ENCODE measurements around the gene NACAD.

Gene NACAD

GRCh38 chr7:45074528-45075354 is 14.0 kb downstream of the NACAD start:
- no peak for DNase-seq (ENCODE audit: low read depth in 1 of 2, low spot score in 1 of 2)
- TF ChIP-seq JUND (IDR thresholded peaks at IDR 0.05; ENCODE audit: low read depth), result no peak
- in situ Hi-C loops (cut with HindIII; ENCODE audit: low pct_unique_long_range_greater_than_20kb, low sequenced_read_pairs), result no loop called here

DNA sequence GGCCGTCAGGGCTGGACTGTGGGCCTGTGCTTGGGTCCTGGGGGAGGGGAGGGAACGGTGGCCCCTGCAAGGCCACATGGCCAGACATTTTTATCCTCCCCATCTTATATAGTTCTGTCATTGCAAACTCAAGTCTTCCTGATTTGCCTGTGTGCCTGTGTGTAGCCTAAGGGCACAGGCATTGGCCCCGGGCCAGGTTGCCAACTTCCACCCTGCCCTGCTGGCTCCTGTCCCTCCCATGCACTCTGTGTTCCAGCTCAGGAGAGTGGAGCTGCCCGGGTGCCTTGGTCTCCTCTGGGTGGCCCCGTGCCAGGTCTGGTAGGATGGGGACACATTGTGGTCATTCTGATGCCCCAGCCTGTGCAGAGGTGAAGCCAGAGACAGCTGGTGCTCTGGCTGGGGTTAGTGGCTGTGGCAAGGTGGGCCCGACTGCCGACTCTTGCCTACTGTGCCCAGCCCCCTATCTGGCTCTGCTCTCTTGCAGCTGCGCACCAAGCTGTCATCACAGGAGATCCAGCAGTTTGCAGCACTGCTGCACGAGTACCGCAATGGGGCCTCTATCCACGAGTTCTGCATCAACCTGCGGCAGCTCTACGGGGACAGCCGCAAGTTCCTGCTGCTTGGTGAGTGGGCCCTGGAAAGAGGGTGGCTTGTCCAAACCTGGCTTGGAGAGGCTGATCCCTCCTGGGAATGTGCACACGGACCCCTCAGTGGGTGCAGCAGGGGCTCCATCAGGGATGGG is 14.8 kb downstream of the NACAD start:
- no peak for TF ChIP-seq JUND (IDR thresholded peaks at IDR 0.05; ENCODE audit: low read depth)
- DNase-seq (ENCODE audit: low read depth in 1 of 2, low spot score in 1 of 2), result peak; percentile 68 to 69
- in situ Hi-C loops (cut with HindIII; ENCODE audit: low pct_unique_long_range_greater_than_20kb, low sequenced_read_pairs), result no loop called here

GRCh38 chr7:45073031-45073785 is 15.6 kb downstream of the NACAD start:
- in situ Hi-C loops (cut with HindIII; ENCODE audit: low pct_unique_long_range_greater_than_20kb, low sequenced_read_pairs), result no loop called here
- no peak for DNase-seq (ENCODE audit: low read depth in 1 of 2, low spot score in 1 of 2)
- no peak for TF ChIP-seq JUND (IDR thresholded peaks at IDR 0.05; ENCODE audit: low read depth)

DNA sequence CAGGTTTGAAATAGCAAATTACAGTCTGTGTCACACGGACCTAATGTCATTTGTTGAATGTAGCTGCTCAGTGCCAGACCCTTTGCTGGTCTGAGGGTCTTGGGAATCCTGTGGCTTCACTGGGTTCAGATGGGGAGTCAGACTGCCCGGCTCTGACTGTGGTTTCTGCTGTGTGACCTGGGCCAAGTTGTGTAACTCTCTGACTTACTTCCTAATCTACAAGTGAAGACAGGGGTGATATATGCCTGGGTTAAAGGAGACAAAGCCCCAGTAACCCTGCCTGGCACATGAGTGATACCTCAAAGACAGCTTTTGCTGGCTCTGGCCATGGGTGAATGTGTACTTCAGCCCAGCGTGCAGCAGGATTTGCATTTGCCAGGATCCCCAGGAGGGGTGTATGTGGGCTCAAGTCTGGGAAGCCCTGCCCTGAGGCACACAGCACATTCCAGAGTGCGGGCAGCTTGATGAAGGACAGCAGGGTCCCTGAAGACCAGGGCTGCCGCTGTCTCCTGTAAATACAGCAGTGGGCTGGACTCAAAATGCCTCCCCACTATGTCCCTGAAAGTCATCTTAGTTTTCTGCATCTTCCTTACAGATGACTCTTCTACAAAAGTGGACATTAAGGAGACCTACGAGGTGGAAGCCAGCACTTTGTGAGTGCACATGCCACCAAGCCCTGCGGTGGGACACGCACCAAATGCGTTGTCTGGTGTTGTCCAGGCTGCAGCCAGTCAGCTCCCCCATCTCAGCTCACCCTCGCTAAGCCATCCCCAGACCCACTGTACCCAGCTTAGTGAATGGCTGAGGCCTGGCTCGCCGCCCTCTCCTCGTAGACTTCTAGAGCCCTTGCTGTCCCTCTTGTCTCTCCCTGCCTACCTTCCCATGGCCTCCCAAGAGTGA is 16.4 kb downstream of the NACAD start:
- no peak for TF ChIP-seq JUND (IDR thresholded peaks at IDR 0.05; ENCODE audit: low read depth)
- DNase-seq (ENCODE audit: low read depth in 1 of 2, low spot score in 1 of 2), result no peak
- in situ Hi-C loops (cut with HindIII; ENCODE audit: low pct_unique_long_range_greater_than_20kb, low sequenced_read_pairs), result no loop called here

DNA sequence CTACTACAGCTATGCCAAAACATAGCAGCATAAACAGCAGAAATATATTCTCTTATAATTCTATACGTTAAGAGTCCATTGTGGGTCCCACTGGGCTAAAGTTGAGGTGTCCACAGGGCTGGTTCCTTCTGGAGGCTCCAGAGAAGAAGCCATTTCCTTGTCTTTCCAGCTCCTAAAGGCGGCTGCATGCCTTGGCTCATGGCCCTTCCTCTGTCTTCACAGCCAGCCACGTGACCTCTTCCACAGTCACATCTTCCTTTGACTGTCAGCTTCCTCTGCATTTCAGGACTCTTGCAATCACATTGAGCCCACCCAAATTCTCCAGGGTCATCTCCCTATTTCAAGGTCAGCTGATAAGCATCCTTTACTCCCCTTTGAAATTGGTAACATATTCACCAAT is 17.2 kb downstream of the NACAD start:
- TF ChIP-seq JUND (IDR thresholded peaks at IDR 0.05; ENCODE audit: low read depth), result no peak
- DNase-seq (ENCODE audit: low read depth in 1 of 2, low spot score in 1 of 2), result no peak
- in situ Hi-C loops (cut with HindIII; ENCODE audit: low pct_unique_long_range_greater_than_20kb, low sequenced_read_pairs), result no loop called here

DNA sequence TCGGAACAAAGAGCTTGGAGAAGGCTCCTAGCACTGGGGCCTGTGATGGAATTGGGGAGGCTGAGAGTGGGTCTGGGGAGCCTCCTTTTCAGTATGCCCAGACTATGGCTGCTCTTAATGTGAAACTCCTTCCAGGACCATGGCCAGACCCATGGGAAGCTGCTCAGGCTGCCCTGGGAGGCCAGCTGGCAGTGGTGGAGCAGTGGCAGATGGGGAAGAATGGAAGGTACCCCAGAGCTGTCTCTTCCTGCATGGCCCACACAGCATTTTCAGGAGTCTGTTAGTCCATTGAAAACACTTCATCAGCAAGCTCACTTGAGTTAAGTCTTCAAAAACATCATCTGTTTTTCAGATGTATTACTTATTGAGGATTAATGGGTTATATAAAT is 18.5 kb downstream of the NACAD start:
- in situ Hi-C loops (cut with HindIII; ENCODE audit: low pct_unique_long_range_greater_than_20kb, low sequenced_read_pairs), result no loop called here
- TF ChIP-seq JUND (IDR thresholded peaks at IDR 0.05; ENCODE audit: low read depth), result no peak
- no peak for DNase-seq (ENCODE audit: low read depth in 1 of 2, low spot score in 1 of 2)

DNA sequence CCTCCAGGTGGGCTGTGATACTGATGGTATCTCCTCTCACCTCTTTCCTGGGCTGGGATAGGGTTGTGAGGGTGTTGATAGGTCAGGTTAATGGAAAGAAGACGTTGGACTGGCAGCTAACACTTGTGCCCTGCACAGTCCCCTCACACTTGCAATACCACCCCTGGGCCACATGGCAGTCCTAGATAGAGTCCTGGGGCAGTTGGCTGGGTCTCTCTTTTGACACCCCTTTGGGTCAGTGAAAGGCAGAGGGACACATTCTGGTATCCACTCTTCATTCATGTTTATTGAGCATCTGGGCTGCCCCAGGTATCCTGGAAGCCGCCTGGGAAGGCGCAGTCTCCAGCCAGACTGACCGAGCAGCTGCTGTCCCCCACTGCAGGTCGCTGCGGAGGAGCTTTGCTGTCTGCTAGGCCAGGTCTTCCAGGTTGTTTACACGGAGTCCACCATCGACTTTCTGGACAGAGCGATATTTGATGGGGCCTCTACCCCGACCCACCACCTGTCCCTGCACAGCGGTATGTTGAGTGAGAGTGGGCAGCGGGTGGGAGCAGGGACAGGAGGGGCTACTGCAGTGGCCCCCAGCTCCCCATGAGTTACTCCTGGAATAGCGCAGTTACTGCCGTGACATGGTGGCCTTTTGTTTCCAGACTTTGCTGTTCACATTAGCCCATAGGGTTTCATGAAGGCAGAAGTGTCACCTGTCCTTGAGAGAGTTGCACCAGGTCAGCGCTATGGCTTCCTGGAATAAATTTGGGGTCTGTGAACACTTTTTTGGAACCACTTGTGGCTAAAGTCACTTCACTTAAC is 19.1 kb downstream of the NACAD start:
- TF ChIP-seq JUND (IDR thresholded peaks at IDR 0.05; ENCODE audit: low read depth), result no peak
- DNase-seq (ENCODE audit: low read depth in 1 of 2, low spot score in 1 of 2), result no peak
- in situ Hi-C loops (cut with HindIII; ENCODE audit: low pct_unique_long_range_greater_than_20kb, low sequenced_read_pairs), result no loop called here

DNA sequence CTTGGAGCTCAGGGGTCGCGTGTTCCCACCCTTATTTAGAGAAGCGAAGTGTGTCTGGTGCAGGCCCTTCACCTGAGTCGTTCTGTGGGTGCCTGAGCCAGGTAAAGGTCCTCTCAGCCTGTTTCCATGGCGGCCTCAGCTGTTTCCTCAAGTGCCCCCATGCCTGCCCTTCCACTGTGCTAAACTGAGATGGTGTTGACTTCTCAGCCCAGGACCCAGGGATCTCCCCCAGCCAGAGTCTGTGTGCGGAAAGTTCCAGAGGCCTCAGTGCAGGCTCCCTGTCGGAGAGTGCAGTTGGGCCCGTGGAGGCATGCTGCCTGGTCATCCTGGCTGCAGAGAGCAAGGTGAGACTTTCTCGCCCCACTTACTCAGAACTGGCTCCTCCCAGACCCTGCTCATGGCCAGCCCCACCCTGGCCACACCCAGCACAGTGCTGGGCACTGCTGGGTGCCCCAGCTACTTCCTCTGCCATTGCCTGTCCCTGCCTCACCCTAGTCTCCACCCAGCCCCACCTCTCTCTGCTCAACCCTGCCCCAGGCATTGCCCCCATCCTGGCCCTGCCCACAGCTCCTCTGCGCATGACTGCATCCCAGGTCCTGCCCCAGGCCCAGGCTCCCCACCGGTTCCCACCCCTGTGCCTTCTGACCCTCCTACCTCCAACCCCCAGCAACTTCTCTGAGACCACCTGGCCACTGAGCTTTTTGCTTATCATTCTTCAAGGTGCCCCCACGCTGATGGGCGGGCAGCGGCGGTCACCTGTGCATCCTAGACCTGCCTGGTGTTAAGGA is 20.3 kb downstream of the NACAD start:
- no peak for TF ChIP-seq JUND (IDR thresholded peaks at IDR 0.05; ENCODE audit: low read depth)
- in situ Hi-C loops (cut with HindIII; ENCODE audit: low pct_unique_long_range_greater_than_20kb, low sequenced_read_pairs), result no loop called here
- DNase-seq (ENCODE audit: low read depth in 1 of 2, low spot score in 1 of 2), result no peak

GRCh38 chr7:45067582-45067981 is 21.2 kb downstream of the NACAD start:
- DNase-seq (ENCODE audit: low read depth in 1 of 2, low spot score in 1 of 2), result no peak
- in situ Hi-C loops (cut with HindIII; ENCODE audit: low pct_unique_long_range_greater_than_20kb, low sequenced_read_pairs), result no loop called here
- no peak for TF ChIP-seq JUND (IDR thresholded peaks at IDR 0.05; ENCODE audit: low read depth)

- TF ChIP-seq JUND (IDR thresholded peaks at IDR 0.05; ENCODE audit: low read depth), result no peak
- in situ Hi-C loops (cut with HindIII; ENCODE audit: low pct_unique_long_range_greater_than_20kb, low sequenced_read_pairs), result no loop called here
- DNase-seq (ENCODE audit: low read depth in 1 of 2, low spot score in 1 of 2), result no peak
Observed at GRCh38 chr7:45066409-45066808, 22.4 kb downstream of the NACAD start.
